ENCODE results near the gene FAM171A1.

The FAM171A1 gene

GRCh38 chr10:15325944-15326284 lies 45.2 kb downstream of the FAM171A1 start:
- DNase-seq (ENCODE audit: low spot score) (no peak), ATAC-seq (ENCODE audit: low read depth) (peak; percentile 20; the same call in 2 of the 3 replicates)
- Histone ChIP-seq H3K27ac (ENCODE audit: poor library complexity, severe bottlenecking) (peak overlapping the region; percentile 44), H3K4me3 (ENCODE audit: severe bottlenecking) (no peak overlapping the region), H3K9me3 (ENCODE audit: severe bottlenecking) (no peaks in the 10 kb centered on the region), H3K36me3 (ENCODE audit: low read depth) (no peaks in the 10 kb centered on the region), H3K4me1 (ENCODE audit: insufficient read depth, poor library complexity, severe bottlenecking) (peaks cover 11% of the 10 kb centered on the region), H3K27me3 (ENCODE audit: insufficient read depth, poor library complexity, severe bottlenecking) (no peaks in the 10 kb centered on the region)
- no peak for TF ChIP-seq CTCF (IDR thresholded peaks at IDR 0.05; ENCODE audit: poor library complexity, severe bottlenecking)

DNA sequence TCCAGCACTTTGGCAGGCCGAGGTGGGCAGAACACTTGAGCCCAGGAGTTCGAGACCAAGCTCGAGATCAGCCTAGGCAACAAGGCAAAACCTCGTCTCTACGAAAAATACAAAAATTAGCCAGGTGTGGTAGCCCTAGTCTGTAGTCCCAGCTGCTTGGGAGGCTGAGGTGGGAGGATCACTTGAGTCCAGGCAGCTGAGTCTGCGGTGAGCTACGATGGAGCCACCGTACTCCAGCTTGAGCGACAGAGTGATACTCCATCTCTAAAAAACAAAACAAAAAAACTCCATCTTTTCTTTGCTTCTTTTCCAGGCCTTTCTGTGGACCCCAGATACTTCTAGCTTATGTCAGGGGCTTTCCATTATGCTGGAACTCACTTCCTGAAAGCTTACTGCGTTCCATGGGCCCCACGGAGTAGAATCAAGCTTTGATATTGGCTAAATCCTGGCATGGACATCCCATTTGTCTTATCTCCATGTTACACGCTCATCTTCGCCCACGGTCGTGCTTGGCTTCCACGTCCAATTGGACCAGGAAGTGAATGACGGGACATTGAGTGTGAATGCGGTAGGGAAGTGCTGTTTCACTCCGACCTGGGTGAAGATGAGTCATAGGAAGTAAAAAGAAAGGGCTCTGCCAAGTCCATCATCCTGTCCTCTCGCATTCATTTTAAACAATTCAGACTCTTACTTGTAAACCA lies 45.7 kb downstream of the FAM171A1 start:
- H3K27ac ChIP-seq (ENCODE audit: poor library complexity, severe bottlenecking): peak overlapping the region; percentile 44
- no peak overlapping the region for H3K4me3 ChIP-seq (ENCODE audit: severe bottlenecking)
- TF ChIP-seq CTCF (IDR thresholded peaks at IDR 0.05; ENCODE audit: poor library complexity, severe bottlenecking): no peak
- H3K27me3 ChIP-seq (ENCODE audit: insufficient read depth, poor library complexity, severe bottlenecking): no peaks in the 10 kb centered on the region
- no peaks in the 10 kb centered on the region for H3K36me3 ChIP-seq (ENCODE audit: low read depth)
- peaks cover 11% of the 10 kb centered on the region for H3K4me1 ChIP-seq (ENCODE audit: insufficient read depth, poor library complexity, severe bottlenecking)
- no peaks in the 10 kb centered on the region for H3K9me3 ChIP-seq (ENCODE audit: severe bottlenecking)
- ATAC-seq (ENCODE audit: low read depth): peak; percentile 93
- DNase-seq (ENCODE audit: low spot score): no peak

- no peak for TF ChIP-seq CTCF (IDR thresholded peaks at IDR 0.05; ENCODE audit: poor library complexity, severe bottlenecking)
- ATAC-seq (ENCODE audit: low read depth) (no peak), DNase-seq (ENCODE audit: low spot score) (no peak)
- Histone ChIP-seq H3K4me1 (ENCODE audit: insufficient read depth, poor library complexity, severe bottlenecking) (peaks cover 11% of the 10 kb centered on the region), H3K36me3 (ENCODE audit: low read depth) (no peaks in the 10 kb centered on the region), H3K9me3 (ENCODE audit: severe bottlenecking) (no peaks in the 10 kb centered on the region), H3K27me3 (ENCODE audit: insufficient read depth, poor library complexity, severe bottlenecking) (no peaks in the 10 kb centered on the region), H3K4me3 (ENCODE audit: severe bottlenecking) (no peak overlapping the region), H3K27ac (ENCODE audit: poor library complexity, severe bottlenecking) (no peak overlapping the region)
These were observed 46.5 kb downstream of the FAM171A1 start for GRCh38 chr10:15324611-15325010.

- ATAC-seq (ENCODE audit: low read depth): no peak
These were observed 47.0 kb downstream of the FAM171A1 start for GRCh38 chr10:15324113-15324512.

More at GRCh38 chr10:15324113-15324512, 47.0 kb downstream of the FAM171A1 start:
- no peaks in the 10 kb centered on the region for H3K27me3 ChIP-seq (ENCODE audit: insufficient read depth, poor library complexity, severe bottlenecking)
- H3K27ac ChIP-seq (ENCODE audit: poor library complexity, severe bottlenecking): no peak overlapping the region
- no peak for TF ChIP-seq CTCF (IDR thresholded peaks at IDR 0.05; ENCODE audit: poor library complexity, severe bottlenecking)
- no peaks in the 10 kb centered on the region for H3K36me3 ChIP-seq (ENCODE audit: low read depth)
- no peak overlapping the region for H3K4me3 ChIP-seq (ENCODE audit: severe bottlenecking)
- no peak for DNase-seq (ENCODE audit: low spot score)
- peaks cover 11% of the 10 kb centered on the region for H3K4me1 ChIP-seq (ENCODE audit: insufficient read depth, poor library complexity, severe bottlenecking)
- no peaks in the 10 kb centered on the region for H3K9me3 ChIP-seq (ENCODE audit: severe bottlenecking)
